ENCODE data around the gene ABHD17A. TPM values are rescaled to one million over a fixed set of nuclear protein-coding genes. Genes with fewer than 3 reads are reported as not detected.

Gene ABHD17A
- total and polyA plus RNA-seq, 8 donors, result 25.7 to 177 (median 74.2) TPM

DNA sequence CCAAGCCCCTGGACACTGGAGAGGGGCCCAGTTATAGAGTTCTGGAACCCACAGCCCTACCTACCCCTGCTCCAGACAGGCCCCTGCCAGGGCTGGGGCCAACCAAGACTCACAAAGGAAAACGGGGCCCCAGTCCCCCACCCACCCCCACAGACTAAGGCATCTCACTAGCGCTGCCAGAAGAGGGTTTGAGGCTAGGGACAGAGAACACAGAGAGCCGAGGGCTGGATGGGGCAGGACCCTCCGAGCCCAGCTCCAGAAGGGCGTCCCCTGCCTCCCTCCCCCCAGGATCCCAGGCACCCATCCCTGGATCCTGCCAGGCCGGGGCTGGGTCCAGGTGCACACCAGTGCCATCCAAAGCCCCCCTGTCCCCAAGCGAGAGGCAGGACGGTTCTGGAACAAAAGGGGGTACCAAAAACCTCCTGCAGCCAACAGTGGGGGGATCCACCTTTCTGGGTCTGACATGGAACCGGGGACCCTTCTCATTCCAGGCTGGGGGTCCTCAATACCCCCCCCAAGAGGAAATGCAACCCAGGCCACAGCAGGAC is 32.6 kb downstream of the ABHD17A start:
- TF ChIP-seq EP300 (IDR thresholded peaks at IDR 0.05) (no peak), POLR2AphosphoS5 (IDR thresholded peaks at IDR 0.05) (no peak), POLR2A (IDR thresholded peaks at IDR 0.05) (no peak)
- TF ChIP-seq, protein P1, sequence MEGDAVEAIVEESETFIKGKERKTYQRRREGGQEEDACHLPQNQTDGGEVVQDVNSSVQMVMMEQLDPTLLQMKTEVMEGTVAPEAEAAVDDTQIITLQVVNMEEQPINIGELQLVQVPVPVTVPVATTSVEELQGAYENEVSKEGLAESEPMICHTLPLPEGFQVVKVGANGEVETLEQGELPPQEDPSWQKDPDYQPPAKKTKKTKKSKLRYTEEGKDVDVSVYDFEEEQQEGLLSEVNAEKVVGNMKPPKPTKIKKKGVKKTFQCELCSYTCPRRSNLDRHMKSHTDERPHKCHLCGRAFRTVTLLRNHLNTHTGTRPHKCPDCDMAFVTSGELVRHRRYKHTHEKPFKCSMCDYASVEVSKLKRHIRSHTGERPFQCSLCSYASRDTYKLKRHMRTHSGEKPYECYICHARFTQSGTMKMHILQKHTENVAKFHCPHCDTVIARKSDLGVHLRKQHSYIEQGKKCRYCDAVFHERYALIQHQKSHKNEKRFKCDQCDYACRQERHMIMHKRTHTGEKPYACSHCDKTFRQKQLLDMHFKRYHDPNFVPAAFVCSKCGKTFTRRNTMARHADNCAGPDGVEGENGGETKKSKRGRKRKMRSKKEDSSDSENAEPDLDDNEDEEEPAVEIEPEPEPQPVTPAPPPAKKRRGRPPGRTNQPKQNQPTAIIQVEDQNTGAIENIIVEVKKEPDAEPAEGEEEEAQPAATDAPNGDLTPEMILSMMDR (IDR thresholded peaks at IDR 0.05), result no peak
- intact Hi-C loops (cut with DNase I; ENCODE audit: low total_unique reads), result no loop called here
- no peak for DNase-seq
- Histone ChIP-seq H3K4me3 (no peak overlapping the region), H3K27me3 (peaks cover 0 to 10% (median 0%) of the 10 kb centered on the region in 3 donors), H3K27ac (no peak overlapping the region), H3K4me1 (peaks cover 57 to 75% (median 67%) of the 10 kb centered on the region in 4 donors), H3K36me3 (peaks cover 0 to 8% (median 2%) of the 10 kb centered on the region in 4 donors), H3K9me3 (no peaks in the 10 kb centered on the region)
- WGBS, 5 donors, result 50 to 84% (median 68%) methylated on average over 5 to 9 of the region's 9 CpGs

DNA sequence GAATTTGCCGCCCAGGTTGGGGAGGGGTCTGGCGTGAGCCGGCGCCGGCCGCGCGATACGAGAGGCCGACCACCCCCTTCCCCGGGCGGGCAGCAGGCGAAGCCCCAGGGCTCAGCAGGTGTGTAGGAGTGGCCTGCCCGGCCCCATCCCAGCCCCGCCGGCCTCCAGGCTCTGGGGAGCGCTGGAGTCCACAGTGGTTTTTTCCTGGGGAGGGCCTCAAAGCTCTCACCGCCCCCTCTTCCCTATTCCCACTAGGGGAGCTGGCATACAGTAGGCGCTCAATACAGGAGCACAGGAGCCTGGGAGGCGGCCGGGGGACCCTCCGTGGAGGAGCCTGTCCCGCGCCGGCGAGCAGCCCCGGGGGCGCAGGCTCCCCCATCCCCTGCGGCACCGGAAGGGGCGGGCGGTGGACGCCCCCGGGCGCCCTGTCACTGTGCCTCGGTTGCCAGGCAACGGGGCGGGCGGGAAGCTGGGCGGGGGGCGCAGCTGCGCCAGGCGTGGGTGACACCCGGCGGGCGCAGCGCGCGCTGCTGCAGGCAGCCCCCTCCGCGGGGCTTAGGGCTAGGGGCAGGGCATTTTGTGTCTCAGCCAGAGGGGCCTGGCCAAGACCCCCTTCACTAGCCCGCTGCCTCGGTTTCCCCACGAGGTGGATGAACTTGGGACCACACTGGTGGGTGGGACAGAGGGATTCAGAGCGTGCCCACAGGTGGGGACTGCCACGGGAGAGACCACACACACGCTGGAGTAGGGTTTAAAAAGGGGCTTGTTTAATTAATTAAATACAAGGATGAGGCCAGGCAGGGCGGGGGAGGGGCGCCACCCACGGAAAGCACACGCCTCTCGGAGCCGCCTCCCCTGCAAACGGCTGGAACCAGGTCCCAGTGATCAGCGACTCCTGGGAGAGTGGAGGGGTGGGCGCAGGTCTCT is 33.4 kb downstream of the ABHD17A start:
- Histone ChIP-seq H3K4me1 (peaks cover 58 to 75% (median 67%) of the 10 kb centered on the region in 4 donors), H3K9me3 (no peaks in the 10 kb centered on the region), H3K27ac (no peak overlapping the region), H3K36me3 (peaks cover 0 to 8% (median 2%) of the 10 kb centered on the region in 4 donors), H3K27me3 (peaks cover 0 to 10% (median 0%) of the 10 kb centered on the region in 3 donors), H3K4me3 (no peak overlapping the region)
- intact Hi-C loops (cut with DNase I; ENCODE audit: low total_unique reads), result no loop called here
- WGBS, 5 donors, result 35 to 50% (median 45%) methylated on average over 42 to 66 of the region's 66 CpGs
- no peak for TF ChIP-seq POLR2AphosphoS5 (IDR thresholded peaks at IDR 0.05)
- TF ChIP-seq EP300 (IDR thresholded peaks at IDR 0.05), result no peak
- TF ChIP-seq POLR2A (IDR thresholded peaks at IDR 0.05), result no peak
- TF ChIP-seq, protein P1 (IDR thresholded peaks at IDR 0.05), result no peak
- peak in 1 of 2 donors; percentile 90 for DNase-seq

DNA sequence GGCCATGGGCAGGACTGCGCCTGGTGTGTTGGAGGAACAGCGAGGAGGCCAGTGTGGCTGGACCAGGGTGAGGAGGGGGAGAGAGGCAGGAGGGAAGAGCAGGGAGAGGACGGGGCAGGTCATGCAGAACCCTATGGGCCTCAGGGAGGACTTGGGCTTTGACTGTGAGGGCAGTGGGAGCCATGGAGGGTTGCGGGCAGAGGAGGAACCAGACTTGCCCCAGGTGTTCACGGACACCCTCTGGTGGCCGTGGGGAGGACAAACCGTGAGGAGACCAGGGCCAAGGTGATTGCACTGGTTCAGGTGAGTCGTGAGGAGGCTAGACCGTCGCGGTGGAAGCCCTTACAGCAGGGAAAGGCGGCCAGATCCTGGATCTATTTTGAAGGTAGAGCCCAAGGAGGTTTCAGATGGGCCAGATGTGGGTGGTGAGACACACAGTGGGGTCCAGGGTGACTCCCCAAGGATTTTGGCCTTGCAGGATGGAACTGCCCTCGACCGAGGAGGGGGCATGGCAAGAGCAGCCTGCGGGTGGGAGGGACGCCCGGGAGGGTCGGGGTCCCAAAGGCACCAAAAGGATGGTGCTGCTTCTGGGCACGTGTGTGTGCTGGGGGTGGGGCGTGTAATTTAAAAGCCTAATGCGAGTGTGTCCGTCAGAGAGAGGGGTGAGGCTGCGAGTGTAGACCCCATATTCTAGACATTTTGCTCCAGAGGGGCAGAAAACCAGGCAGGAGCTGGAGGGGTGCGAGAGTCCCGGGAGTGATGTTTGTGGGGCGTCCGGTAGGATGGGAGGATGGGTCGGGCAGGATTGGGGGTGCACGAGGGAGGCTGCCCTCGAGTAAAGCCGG is 34.3 kb downstream of the ABHD17A start:
- H3K4me1 ChIP-seq, result peaks cover 58 to 75% (median 67%) of the 10 kb centered on the region in 4 donors
- TF ChIP-seq, protein P1 (IDR thresholded peaks at IDR 0.05), result no peak
- TF ChIP-seq POLR2AphosphoS5 (IDR thresholded peaks at IDR 0.05) (no peak), POLR2A (IDR thresholded peaks at IDR 0.05) (no peak), EP300 (IDR thresholded peaks at IDR 0.05) (no peak)
- WGBS, 5 donors, result 70 to 80% (median 73%) methylated on average over 28 to 31 of the region's 31 CpGs
- DNase-seq, result no peak
- no peak overlapping the region for H3K27ac ChIP-seq
- no peak overlapping the region for H3K4me3 ChIP-seq
- H3K27me3 ChIP-seq, result peaks cover 0 to 10% (median 0%) of the 10 kb centered on the region in 3 donors
- no peaks in the 10 kb centered on the region for H3K9me3 ChIP-seq
- intact Hi-C loops (cut with DNase I; ENCODE audit: low total_unique reads), result no loop called here
- H3K36me3 ChIP-seq, result peaks cover 0 to 8% (median 2%) of the 10 kb centered on the region in 4 donors
